ENCODE results near the gene GMEB2.

GMEB2 gene

GRCh38 chr20:63542031-63542559 lies 84.8 kb downstream of the GMEB2 start:
- peak; percentile 57 for DNase-seq

GRCh38 chr20:63541371-63541770 lies 85.5 kb downstream of the GMEB2 start:
- no peak for DNase-seq

- no peak for DNase-seq
Measured at GRCh38 chr20:63540417-63541186, 86.3 kb downstream of the GMEB2 start.

DNA sequence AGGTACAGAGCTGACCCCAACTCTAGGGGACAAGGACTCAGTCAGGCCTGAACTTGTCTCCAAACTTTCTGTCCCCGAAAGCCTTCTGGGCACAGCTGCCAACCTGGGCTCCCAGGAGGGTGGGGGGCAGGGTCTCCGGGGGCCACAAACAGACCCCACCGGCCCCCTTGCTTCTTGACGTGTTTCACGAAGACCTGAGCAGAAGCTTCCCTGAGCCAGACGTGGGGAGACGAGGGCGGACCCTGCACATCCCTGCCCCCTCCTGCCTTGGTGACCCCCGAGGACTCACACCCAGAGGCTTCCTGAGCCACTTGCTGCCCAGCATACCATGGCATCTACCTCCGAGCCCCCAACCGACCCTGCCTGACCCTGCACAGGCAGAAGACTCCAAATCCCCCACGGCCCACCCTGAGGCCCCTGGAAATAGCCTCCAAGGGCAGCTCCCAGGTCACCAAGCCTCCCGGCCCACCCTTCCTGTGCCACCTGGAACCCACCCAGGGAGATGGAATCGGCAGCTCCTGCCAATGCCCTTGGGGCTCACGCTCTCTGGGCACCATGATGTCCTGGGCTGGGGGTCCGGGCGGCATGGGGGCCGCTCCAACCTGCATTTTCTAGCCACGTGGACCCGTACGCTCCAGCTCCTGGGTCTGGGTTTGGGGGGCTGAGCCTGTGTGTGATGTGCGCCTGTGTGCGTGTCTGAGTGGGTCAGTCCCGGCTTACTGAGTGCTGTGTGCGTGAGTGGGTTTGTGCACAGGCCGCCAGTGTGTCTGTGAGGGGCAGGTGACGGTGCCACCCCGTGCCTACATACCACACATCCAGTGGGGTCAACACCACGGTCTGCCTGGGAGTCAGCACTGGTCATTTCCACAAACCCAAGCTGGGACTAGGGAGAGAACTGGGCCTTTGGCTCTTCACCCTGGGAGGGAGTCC lies 87.2 kb downstream of the GMEB2 start:
- DNase-seq = no peak

GRCh38 chr20:63539092-63539430 lies 87.8 kb downstream of the GMEB2 start:
- DNase-seq = no peak

DNA sequence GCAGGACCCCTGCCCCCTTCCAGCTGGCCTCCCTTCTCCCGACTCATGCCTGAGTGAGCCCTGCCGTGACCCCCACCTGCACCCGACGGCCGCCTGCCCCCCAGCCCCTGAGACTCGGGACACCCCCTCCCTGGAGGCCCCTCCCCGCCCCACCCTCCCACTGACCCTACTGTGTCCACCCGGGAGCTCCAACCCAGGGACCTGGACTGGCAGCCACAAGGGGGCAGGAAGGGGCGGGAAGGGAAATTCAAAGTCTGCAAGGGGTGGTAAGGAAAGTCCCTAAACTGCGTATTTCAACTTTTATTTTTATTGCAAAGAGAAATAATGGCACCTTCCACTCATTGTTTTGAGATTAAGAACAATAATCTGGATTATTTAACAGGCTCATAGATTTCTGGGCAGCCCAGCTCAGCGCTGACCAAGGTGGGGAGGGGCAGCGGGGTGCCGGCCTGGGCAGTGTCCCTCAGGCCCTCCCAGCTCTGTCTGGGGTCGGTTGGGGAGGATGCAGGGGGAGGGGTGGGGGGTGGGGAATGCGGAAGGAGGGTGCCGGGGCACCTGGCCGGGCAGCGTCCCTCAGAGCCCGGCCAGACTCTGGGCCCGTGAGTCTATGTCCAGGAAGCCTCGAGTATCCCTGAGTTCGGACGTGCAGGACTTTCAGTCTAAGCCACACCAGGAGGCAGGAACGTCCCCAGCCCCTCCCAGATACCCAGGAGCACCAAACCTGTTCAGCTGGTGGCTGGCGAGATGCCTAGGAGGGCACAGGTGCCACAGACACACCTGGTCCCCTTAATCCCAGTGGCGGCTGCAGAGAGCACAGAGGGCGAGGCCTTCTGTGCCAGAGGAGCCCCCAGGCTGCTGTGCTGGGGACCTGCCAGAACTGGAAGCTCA lies 88.5 kb downstream of the GMEB2 start:
- peak; percentile 86 for DNase-seq
